GM19025 (cell line): ENCODE measurements around the gene OBSCN.

ENCODE experiments used
- ATAC-seq: cut with Tn5 transposase; IDR thresholded peaks from one replicate; pipeline ENCODE4 v1.9.1; 2021; ENCODE audit warnings: mild to moderate bottlenecking, low read depth, moderate library complexity; ENCODE audit not compliant: unreplicated experiment

Gene OBSCN

DNA sequence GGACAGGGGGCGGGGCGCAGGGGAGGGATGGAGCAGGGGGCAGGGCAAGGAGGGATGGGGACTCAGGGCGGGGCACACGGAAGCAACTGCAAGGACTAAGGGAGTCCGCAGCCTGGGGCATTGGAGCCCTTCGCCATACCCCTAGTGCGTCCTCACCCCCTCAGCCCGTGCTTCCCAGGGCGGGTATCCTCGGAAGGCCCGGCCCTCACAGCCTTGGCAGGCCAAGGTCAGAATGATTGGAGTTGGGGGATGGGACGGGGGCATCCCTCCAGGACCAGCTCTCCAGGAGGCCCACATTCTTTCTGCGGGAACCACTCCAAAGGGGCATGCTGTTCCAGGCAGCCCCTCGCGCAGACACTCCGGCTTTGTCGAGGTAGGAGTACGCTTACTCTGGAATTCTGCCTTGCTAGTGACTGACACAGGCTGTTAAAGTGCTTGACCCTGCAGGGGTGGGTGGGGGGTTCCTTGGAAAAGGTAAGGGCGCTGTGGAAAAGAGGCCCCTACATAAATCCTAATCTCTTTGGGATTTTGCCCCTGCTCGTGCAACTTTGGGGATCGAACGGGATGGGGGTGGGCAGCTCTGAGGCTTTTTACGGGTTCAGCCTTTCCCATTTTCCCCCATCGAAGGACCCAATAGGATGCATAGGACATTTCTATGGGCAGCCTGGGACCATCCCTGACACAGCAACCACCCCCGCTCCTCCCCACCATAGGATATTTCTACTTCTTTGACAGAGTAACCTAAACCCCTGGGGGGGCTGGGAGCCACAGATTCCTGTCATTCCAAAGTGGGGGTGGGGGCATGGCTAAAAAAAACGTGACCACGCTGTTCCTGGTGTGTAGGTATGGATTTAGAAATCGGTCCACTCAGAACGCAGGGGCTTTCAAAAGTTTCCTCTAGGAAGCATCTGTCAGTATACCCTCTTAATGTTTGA, 199.5 kb downstream of the OBSCN start:
- ATAC-seq, result no peak

DNA sequence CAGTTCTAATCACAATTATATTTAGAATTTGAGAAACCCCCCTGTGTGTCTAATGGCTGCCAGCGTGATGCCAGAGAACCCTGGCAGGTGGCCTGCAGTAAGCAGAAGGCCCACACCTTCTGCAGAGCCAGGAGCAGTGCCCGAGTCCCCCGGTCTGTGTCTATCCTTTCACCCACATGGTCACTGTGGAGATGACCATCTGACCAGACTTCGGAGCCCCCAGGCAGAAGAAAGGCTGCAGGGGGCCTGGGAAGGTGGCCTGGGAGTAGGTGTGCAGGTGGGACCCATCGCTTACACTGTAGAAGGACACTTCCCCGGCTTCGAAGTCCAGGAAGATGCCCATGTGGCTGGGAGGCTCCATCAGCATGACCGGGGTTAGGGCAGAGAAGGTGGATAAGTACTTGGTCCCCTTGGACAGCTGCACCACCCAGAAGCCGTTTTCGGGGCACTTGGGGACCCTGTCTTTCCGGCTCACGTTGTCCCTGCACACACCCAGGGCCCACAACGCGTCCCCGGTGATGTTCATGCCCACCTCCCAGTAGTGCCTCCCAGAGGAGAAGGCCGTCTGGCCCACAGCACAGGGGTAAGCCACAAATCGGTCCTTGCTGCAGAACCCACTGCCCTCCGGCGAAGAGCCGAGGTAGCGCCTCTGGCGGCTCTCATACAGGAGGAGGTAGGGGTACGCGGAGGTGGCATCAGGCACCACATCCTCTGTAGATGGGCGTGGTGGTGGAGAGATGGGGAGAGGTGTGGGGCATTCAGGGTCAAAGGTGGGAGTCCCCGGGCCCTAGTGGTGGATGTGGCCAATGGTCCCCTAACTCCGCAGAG, 200.4 kb downstream of the OBSCN start:
- no peak for ATAC-seq

DNA sequence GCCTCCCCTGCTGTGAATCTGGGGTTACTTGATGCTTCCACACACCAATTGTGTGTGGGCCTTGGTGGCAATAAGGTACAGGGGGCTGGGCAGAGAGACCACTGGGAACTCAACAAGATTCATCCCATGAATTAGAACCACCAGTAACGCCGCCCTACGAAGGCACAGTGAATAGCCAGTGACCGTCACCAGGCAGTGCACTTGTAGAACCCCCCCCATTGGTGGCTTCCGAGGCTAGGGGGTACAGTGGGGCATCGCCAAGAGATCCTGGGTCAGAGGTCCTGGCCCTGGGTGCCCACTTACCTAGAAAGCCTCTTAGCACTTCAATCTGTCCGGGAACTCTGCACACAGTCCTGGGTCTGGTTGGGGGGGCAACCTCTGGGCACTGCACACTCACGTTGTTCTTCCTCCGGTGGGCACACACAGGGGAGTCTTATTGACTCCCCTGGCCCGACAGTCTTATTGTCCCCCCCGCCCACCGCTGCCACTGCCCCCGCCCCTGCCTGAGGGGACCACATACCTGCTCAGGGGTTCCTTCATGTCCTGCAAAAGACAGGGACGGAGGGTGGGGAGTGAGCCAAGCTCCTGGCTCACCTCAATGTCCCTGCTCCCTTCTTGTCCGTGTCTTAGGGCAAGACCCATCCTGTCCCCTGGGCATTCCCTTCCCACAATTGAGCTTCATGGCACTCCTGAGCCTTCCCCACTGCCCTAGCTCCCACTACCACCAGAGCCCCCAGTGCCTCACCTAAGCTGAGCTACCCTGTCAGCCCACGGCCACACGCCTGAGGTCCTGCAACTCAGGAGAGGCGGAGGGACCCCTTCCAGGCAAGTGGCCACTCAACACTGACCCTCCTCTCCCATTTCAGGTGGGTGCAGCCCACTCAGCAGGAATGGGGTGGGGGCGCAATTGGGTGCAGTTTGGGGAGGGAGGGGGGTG, 201.3 kb downstream of the OBSCN start:
- ATAC-seq, result no peak

DNA sequence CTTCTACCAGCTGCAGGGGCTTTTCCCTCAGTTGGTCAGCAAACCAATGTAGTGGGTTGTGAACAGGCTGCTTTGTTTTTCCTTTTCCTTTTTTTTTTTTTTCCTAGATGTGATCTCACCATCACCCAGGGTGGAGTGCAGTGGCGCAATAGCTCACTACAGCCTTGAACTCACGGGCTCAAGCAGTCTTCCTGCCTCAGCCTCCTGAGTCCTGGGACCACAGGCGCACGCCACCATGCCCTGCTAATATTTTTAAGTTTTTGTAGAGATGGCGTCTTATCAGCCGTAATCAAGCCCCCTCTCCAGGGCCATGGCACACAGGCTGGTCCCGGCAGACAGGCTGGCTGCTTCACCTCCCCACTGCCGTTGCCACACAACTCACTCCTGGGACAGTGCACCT, 202.2 kb downstream of the OBSCN start:
- ATAC-seq, result no peak

DNA sequence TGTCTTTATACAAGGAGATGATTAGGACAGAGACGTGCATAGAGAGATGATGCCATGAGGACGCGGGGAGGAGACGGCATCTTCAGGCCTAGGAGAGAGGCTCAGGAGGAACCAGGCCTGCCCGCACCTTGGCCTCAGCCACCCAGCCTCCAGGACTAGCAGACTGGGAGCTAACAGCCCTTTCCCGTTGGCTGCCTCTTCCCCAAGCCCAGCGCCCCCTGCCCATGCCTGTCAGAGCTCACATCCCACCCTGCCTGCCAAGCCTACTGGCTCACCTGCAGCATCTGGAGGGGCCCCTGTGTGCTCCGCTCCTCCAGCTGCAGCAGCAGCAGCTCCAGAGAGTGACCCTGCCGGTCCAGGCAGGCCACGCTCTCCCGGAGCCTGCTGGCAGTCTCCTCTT, 202.8 kb downstream of the OBSCN start:
- no peak for ATAC-seq

DNA sequence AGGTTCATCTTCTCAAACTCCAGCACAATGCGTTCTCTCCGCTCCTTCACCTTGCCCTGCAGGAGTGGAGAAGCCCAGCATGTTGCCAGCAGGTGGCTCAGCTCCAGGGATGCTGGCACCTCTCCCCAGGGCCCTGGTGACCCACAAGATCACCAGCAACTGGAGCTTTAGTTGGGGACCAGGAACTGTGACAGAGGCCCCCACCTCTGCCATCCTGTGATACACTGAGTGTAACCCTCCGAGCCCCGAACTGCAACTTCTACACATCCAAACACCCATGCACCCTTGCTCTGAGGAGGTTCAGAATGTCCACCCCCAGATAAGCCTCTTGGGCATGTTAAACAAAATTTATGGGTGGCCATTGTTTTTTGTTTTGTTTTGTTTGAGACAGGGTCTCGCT, 203.3 kb downstream of the OBSCN start:
- no peak for ATAC-seq

DNA sequence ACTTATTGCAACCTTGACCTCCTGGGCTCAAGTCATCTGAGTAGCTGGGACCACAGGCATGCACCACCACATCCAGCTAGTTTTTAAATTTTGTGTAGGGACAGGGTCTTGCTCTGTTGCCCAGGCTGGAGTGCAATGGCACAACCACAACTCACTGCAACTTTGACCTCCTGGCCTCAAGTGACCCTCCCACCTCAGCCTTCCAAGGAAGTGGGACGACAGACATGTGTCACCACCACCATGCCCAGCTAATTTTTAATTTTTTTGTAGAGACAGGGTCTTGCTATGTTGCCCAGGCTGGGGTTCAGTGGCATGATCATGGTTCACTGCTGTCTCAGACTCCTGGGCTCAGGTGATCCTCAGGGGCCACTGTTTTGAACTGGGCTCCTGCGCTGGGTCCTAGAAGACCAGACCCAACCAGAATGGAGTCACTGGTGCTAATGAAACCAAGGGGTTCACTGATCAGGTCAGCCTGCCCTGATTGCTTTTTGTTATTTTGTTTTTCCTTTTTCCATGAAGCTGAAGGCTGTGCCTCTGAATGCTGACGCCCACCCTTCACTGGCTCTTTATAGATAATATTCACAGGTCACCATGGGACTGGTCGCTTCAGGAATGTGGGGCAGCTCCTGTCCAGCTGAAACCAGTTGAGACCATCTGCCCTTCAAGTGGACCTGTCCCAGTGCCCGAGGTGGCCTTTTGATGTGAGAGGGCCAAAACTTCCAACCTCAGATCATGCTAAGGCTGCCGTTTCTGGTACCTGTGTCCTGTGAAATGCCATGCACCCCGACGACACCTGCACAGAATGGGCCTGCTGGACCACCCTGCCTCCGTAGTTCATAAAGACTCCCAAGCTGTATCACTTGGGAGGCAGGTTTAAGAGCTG, 203.9 kb downstream of the OBSCN start:
- no peak for ATAC-seq

DNA sequence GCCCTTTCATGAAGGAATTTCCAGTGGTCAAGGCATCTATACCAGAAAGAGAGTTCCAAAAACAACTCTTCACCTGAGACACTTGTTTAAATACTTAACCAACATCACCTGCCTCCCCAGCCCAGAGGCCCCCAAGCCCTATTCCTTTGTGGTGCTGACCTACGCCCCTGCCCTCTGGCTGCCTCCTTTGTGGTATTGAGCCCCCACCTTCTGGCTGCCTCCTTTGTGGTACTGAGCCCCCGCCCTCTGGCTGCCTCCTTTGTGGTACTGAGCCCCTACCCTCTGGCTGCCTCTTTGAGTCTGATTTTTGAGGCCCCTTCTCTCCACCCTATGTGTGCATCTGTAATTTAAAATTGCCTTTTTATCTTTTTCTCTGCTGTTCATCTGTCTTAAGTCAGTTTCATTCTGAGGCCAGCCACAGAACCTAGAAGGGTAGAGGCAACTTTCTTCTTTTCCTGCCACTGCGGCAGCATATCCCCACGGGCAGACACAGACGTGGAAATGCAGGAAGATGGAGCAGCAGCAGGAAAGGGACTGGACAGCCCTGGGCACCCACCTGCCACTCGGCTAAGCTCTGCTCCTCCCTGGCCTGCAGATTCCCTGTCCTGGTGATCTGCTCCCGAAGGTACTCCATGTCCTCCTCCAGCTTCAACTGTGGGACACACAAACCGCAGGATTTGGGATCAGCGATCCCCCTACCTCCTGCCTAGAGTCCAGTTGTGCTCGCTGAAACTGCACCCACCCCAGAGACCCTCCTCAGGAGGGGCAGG, 205.6 kb downstream of the OBSCN start:
- ATAC-seq, result no peak

DNA sequence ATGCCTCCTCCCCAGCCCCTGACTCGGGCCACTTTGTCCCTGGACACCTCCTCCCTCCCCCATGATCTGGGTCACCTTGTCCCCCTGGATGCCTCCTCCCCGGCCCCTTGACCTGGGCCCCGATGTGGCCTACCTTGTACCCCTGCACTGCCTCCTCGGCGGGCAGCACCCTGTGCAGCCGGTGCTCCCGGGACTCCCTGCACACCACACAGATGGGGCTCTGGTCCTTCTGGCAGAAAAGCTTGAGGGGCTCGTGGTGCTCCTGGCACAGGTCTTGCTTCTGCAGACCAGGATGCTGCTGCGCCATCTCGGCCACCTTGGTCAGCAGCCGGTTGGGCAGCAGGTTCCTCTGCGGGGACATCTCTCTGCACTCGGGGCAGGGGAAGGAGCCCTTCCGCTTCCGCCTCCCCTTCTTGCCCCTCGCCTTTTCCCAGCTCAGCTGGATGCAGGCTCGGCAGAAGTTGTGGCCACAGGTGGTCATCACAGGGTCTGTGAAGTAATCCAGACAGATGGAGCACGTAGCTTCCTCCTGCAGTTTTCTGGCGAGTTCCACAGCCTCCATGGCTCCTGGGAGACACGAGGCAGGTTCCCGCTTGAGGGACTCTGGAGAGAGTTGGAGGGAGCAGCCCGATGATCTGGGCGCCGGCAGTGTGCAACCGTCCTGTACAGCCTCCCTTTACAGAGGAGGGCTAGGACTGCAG, 206.8 kb downstream of the OBSCN start:
- no peak for ATAC-seq

DNA sequence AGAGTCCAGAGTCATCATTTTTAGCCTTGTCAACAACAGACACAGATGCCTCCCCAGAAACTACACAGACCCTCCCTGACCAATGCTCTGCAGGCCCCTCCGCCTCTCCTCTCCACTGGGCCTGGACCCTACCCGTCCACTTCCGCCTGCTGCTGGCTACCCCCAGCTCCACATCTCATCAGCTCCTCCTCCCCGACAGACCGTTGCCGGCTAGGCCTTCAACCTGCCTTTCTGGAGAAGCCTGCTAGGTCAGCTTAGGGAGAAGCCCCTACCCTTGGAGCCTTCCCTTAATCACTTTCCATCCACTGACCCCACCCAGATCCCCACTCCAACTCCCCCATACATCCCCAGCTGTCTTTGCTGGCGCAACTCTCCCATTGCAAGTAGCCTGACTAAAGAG, 207.4 kb downstream of the OBSCN start:
- no peak for ATAC-seq

DNA sequence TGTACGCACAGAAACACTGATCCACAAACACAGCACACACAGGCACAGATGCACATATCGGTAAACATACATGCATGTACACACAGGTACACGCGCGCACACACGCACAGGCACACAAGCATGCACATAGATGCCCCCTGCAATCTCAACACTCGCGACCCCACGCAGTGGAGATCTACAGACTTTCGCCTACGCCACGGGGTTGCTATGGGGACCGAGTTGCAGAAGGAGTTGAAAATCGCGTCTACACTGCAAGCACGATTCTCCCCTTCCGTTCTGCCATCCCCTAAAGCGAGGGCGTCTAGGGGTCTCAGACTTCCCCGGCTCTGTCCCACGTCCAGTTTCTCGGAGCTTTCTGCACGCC, 208.0 kb downstream of the OBSCN start:
- no peak for ATAC-seq

DNA sequence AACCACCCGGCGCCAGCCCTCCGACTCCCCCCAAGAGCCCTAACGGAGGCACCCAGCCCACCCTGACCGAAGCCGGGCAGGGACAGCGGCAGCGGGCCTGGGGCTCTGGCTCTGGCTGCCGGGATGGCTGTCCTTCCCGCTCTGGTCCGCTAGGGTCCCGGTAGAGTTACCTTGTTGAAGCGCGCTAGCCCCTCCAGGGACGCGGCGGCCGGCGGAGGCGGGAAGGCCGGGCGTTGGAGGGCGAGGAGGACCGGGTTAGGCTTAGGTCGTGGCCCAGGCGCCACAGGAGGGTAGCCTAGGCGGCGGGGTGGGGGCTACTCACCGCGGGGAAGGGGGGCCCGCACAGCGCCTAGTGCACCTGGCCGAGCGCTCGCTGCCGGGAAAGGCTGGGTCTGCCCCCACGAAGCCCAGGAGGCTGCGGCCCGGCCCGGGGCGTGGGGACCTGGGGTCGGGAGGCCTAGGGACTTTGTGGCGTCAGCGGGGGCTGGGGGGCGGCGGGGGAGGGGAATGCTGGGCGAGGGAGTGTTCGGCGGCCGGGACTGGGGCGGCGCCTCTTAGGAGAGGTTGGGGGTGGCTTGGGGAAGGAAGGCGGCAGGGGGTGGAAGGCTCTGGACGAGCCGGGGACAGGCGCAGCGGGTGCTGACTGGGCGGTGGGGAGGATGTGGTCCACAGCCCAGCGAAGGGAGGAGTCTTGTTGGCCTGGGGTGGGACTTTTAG, 208.5 kb downstream of the OBSCN start, which contains the start of gene TRIM17:
TSS of gene TRIM17 (minus strand) at position 645 of the 717 bp plus-strand sequence. CDS start 1,789 bp downstream, outside the sequence.
- ATAC-seq, result no peak

DNA sequence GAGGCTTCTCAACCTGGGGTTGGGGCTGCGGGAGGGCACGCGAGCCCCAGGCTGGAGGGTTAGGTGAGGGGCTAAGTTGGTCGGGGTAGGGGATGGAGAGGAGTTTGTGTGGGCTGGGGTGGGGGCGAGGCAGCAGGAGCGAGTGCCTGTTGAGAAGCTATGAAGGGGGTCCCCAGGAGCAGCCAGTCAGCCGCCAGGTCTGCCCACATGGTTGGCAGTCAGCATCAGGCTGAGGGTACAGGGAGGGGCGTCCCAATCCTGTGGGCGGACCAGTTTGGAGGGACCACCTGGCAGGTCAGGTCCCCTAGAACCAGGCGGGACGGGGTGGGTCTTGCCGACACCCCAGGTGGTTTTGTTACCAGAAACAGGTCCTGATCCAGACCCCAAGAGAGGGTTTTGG, 209.2 kb downstream of the OBSCN start:
- no peak for ATAC-seq

DNA sequence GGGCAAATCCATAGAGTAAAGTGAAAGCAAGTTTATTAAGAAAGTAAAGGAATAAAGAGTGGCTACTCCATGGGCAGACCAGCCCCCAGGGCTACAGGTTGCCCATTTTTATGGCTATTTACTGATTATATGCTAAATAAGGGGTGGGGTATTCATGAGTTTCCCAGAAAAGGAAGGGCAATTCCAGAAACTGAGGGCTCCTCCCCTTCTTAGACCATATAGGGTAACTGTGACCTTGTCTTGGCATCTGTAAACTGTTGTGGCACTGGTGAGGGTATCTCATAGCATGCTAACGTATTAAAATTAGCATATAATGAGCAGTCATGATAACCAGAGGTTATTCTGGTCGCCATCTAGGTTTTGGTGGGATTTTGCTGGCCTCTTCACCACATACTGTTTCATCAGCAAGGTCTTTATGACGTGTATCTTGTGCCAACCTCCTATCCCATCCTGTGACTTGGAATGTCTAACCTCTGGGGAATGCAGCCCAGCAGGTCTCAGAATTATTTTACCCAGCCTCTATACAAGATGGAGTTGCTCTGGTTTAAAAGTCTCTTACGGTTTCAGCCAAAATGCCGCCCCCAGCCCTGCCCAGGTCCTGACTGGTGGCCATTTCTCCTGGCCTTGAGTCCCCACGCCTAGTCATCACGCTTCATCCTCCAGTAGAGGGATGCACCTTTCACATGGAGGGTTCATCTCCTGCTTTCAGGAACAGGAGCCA, 209.8 kb downstream of the OBSCN start:
- ATAC-seq, result no peak

DNA sequence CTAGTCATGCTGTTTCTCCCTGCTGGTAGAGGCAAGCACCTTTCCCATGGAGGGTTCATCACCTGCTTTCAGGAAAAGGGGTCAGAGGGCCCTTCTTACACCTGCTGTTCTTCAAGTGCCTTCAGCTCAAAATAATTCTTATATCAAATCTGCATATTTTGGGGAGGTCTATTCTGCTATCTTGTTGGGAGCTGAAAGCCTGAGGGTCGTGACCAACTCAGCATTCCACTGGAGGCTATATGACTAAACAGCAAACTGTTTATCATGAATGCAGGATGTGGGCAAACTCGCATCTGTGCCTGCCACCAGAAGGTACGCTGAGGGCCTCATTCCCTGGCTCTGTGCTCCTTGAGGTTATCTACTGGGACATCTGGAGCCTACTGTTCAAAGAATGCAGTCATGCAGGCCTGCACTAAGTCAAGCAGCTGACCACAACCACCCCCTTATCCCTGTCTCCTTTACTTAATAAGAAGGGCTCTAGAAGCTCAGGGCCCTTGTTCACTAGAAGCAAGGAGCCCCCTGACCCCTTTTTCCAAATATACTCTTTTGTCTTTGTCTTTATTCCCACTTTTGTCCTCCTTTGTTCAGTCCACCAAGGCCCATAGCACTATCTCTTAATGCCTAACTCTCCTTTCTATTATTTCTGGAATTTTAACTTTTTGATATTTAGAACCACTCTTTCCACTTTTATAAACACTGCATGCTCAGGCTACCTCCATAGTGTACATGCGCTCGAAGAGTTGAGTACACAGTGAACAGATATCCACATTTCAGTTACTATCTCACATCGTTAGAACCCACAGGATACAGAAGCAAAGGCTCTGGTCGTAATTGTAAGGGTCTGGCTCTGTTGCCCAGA, 213.4 kb downstream of the OBSCN start:
- no peak for ATAC-seq
